HepG2 (cell line): Measurements from ENCODE around the gene MYOF.

Experiments
- BCL3 ChIP-seq: sonication (generic); formaldehyde crosslinking; IDR thresholded peaks from 2 replicates; pipeline ENCODE4 v1.5.1; 2020; ENCODE audit warnings: mild to moderate bottlenecking, missing genetic modification reagents, moderate library complexity
- CTCF ChIP-seq: sonication (generic); formaldehyde crosslinking; IDR thresholded peaks from 2 replicates; pipeline ENCODE4 v1.5.0; 2020; ENCODE audit warnings: mild to moderate bottlenecking, missing genetic modification reagents, moderate library complexity
- EZH2 ChIP-seq: conservative IDR thresholded peaks from 2 replicates; pipeline ENCODE4 v1.6.1; 2012; ENCODE audit warnings: mild to moderate bottlenecking, low read depth, low read length, moderate library complexity
- HHEX ChIP-seq: IDR thresholded peaks from 2 replicates; pipeline ENCODE4 v1.6.1; 2016; ENCODE audit warnings: control low read depth
- ISL2 ChIP-seq: sonication (generic); formaldehyde crosslinking; IDR thresholded peaks from 2 replicates; pipeline ENCODE4 v1.5.0; 2020; ENCODE audit warnings: missing genetic modification reagents
- MYNN ChIP-seq: sonication (generic); formaldehyde crosslinking; IDR thresholded peaks from 2 replicates; pipeline ENCODE4 v1.4.0; 2020; ENCODE audit warnings: mild to moderate bottlenecking, low read depth, missing genetic modification reagents
- YEATS4 ChIP-seq: sonication (generic); formaldehyde crosslinking; IDR thresholded peaks from 2 replicates; pipeline ENCODE4 v1.4.0; 2020; ENCODE audit warnings: missing genetic modification reagents, borderline replicate concordance
- ZNF570 ChIP-seq: sonication (generic); formaldehyde crosslinking; IDR thresholded peaks from 2 replicates; pipeline ENCODE4 v1.4.0; 2020; ENCODE audit warnings: mild to moderate bottlenecking, missing genetic modification reagents, borderline replicate concordance

- TF ChIP-seq YEATS4 (CRISPR knock-in tag) (no peak), EZH2 (no peak), BCL3 (CRISPR knock-in tag) (no peak), ISL2 (CRISPR knock-in tag) (no peak), ZNF570 (CRISPR knock-in tag) (no peak), CTCF (CRISPR knock-in tag) (no peak), HHEX (no peak), MYNN (CRISPR knock-in tag) (no peak)
These were observed 19.5 kb upstream of the MYOF start for GRCh38 chr10:93501650-93502049.
